ENCODE data around the gene DHRS2. TPM values are rescaled to one million over a fixed set of nuclear protein-coding genes. Genes with fewer than 3 reads are reported as not detected.

DHRS2 gene
- total and polyA plus RNA-seq, 2 of the 13 experiments (the other 11 are each of a cell fraction or from before 2014, with no cell fraction given): 1,621 to 3,021 TPM

GRCh38 chr14:23613242-23614070 is 22.7 kb upstream of the DHRS2 start (continued):
- peak; percentile 86; the same call in 1 of the 2 replicates for TF ChIP-seq MIER3 (CRISPR knock-in tag; IDR thresholded peaks at IDR 0.05; ENCODE audit: borderline replicate concordance)
- peak; percentile 46 for TF ChIP-seq TAF1 (CRISPR knock-in tag; IDR thresholded peaks at IDR 0.05)
- no peak for TF ChIP-seq IRX3 (CRISPR knock-in tag; IDR thresholded peaks at IDR 0.05; ENCODE audit: borderline replicate concordance, low read depth)
- no peak for TF ChIP-seq ZBTB39 (CRISPR knock-in tag; IDR thresholded peaks at IDR 0.05)
- peak; percentile 43; the same call in 1 of the 2 replicates for TF ChIP-seq THYN1 (CRISPR knock-in tag; IDR thresholded peaks at IDR 0.05; ENCODE audit: borderline replicate concordance, low read depth)
- peak; percentile 100 for TF ChIP-seq ZMYM3 (CRISPR knock-in tag; IDR thresholded peaks at IDR 0.05)
- TF ChIP-seq FOXP4 (CRISPR knock-in tag; IDR thresholded peaks at IDR 0.05): peak; percentile 96
- TF ChIP-seq ZNF230 (CRISPR knock-in tag; IDR thresholded peaks at IDR 0.05): peak; percentile 63; the same call in 1 of the 2 replicates
- TF ChIP-seq BCL3 (CRISPR knock-in tag; IDR thresholded peaks at IDR 0.05): no peak
- TF ChIP-seq NFKBIZ (CRISPR knock-in tag; IDR thresholded peaks at IDR 0.05): 0 out of 2 replicates have a peak, but pooled peaks have one; percentile 43
- TF ChIP-seq ZFP62 (CRISPR knock-in tag; IDR thresholded peaks at IDR 0.05): no peak
- peak; percentile 92 for TF ChIP-seq ZNF3 (CRISPR knock-in tag; IDR thresholded peaks at IDR 0.05)
- TF ChIP-seq ZBTB42 (CRISPR knock-in tag; IDR thresholded peaks at IDR 0.05): no peak
- TF ChIP-seq AKAP8 (CRISPR knock-in tag; IDR thresholded peaks at IDR 0.05): peak; percentile 76
- peak; percentile 37; the same call in 1 of the 2 replicates for TF ChIP-seq SP5 (CRISPR knock-in tag; IDR thresholded peaks at IDR 0.05; ENCODE audit: borderline replicate concordance, low read depth)
- no peak for TF ChIP-seq AHDC1 (CRISPR knock-in tag; IDR thresholded peaks at IDR 0.05; ENCODE audit: borderline replicate concordance)
- no peak for TF ChIP-seq YEATS4 (CRISPR knock-in tag; IDR thresholded peaks at IDR 0.05; ENCODE audit: borderline replicate concordance)
- peak; percentile 72; the same call in 1 of the 2 replicates for TF ChIP-seq NFATC3 (CRISPR knock-in tag; IDR thresholded peaks at IDR 0.05)

Data from HepG2 (cell line).